Measurements from ENCODE around the gene ALPL. TPM values are rescaled to one million over a fixed set of nuclear protein-coding genes. Genes with fewer than 3 reads are reported as not detected.

Gene ALPL
- polyA plus RNA-seq, 2 of the 4 experiments (the other 2 are of a cell fraction), result 0.06 to 0.31 TPM

GRCh38 chr1:21524220-21524619 lies 15.0 kb downstream of the ALPL start (continued):
- TF ChIP-seq, protein P1, sequence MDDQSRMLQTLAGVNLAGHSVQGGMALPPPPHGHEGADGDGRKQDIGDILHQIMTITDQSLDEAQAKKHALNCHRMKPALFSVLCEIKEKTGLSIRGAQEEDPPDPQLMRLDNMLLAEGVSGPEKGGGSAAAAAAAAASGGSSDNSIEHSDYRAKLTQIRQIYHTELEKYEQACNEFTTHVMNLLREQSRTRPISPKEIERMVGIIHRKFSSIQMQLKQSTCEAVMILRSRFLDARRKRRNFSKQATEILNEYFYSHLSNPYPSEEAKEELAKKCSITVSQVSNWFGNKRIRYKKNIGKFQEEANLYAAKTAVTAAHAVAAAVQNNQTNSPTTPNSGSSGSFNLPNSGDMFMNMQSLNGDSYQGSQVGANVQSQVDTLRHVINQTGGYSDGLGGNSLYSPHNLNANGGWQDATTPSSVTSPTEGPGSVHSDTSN (IDR thresholded peaks at IDR 0.05), result no peak

- no peak for ATAC-seq
- no peak for FAIRE-seq
- Histone ChIP-seq H3K27ac (no peak overlapping the region), H3K9me3 (no peaks in the 10 kb centered on the region), H3K4me3 (no peak overlapping the region), H3K4me2 (no peak overlapping the region), H3K4me1 (no peaks in the 10 kb centered on the region)
- 81% methylated on average over 14 of the region's 14 CpGs for WGBS (ENCODE audit: missing lambda C conversion rate)
- ChIA-PET CTCF (interaction anchor here (0.9 to 1.7 kb wide), 2 partner anchors 10 to 19 kb away, joined by 3 read pairs; no protein-coding TSS in a partner anchor), POLR2A (no interaction called here)
- TF ChIP-seq RFX5 (IDR thresholded peaks at IDR 0.05) (no peak), KDM5A (IDR thresholded peaks at IDR 0.05) (no peak), FOSL2 (IDR thresholded peaks at IDR 0.05) (no peak), FOSL2 (CRISPR knock-in tag; IDR thresholded peaks at IDR 0.05) (no peak), CHD4 (IDR thresholded peaks at IDR 0.05; ENCODE audit: borderline replicate concordance) (no peak), CEBPB (IDR thresholded peaks at IDR 0.05) (no peak), E2F6 (IDR thresholded peaks at IDR 0.05; ENCODE audit: borderline replicate concordance, low read depth) (no peak), CBX8 (IDR thresholded peaks at IDR 0.05) (no peak)
- TF ChIP-seq, protein P2, sequence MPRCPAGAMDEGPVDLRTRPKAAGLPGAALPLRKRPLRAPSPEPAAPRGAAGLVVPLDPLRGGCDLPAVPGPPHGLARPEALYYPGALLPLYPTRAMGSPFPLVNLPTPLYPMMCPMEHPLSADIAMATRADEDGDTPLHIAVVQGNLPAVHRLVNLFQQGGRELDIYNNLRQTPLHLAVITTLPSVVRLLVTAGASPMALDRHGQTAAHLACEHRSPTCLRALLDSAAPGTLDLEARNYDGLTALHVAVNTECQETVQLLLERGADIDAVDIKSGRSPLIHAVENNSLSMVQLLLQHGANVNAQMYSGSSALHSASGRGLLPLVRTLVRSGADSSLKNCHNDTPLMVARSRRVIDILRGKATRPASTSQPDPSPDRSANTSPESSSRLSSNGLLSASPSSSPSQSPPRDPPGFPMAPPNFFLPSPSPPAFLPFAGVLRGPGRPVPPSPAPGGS (IDR thresholded peaks at IDR 0.05), result no peak
- no peak for DNase-seq (ENCODE audit: low read depth in 1 of 2, low spot score in 1 of 2)
Measured at GRCh38 chr1:21524686-21525339, 15.6 kb downstream of the ALPL start.

DNA sequence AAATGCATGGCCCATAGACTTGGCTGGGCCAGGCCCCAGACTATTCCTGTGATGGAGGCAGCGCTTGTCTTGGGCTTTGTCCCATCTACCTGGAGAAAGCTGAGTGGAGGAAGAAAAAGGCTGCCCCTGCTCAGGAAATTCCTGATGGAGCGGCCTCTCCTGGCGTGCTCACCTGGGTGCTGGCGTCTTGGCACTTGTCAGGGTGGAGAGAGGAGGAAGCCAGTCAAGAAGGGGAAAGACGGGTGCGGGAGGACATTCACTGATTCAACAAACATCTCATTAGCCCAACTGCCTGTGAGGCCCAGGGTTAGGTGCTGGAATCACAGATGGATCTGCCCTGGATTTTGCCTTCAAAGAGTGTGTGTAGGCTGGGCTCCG lies 16.1 kb downstream of the ALPL start:
- CTCF ChIA-PET, result interaction anchor here (0.9 kb wide), 1 partner anchor 10 kb away, joined by 3 read pairs; no protein-coding TSS in a partner anchor
- no peak overlapping the region for H3K4me2 ChIP-seq
- FAIRE-seq (no peak), ATAC-seq (no peak), DNase-seq (ENCODE audit: low read depth in 1 of 2, low spot score in 1 of 2) (no peak)
- no peaks in the 10 kb centered on the region for H3K4me1 ChIP-seq
- no peak overlapping the region for H3K27ac ChIP-seq
- POLR2A ChIA-PET, result no interaction called here
- no peak overlapping the region for H3K4me3 ChIP-seq
- 87% methylated on average over 7 of the region's 7 CpGs for WGBS (ENCODE audit: missing lambda C conversion rate)
- no peaks in the 10 kb centered on the region for H3K9me3 ChIP-seq
- TF ChIP-seq, protein P3, sequence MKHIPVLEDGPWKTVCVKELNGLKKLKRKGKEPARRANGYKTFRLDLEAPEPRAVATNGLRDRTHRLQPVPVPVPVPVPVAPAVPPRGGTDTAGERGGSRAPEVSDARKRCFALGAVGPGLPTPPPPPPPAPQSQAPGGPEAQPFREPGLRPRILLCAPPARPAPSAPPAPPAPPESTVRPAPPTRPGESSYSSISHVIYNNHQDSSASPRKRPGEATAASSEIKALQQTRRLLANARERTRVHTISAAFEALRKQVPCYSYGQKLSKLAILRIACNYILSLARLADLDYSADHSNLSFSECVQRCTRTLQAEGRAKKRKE (CRISPR knock-in tag; IDR thresholded peaks at IDR 0.05; ENCODE audit: low read depth), result no peak
- TF ChIP-seq, protein P4, sequence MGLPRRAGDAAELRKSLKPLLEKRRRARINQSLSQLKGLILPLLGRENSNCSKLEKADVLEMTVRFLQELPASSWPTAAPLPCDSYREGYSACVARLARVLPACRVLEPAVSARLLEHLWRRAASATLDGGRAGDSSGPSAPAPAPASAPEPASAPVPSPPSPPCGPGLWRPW (IDR thresholded peaks at IDR 0.05), result no peak
- TF ChIP-seq FOSB (CRISPR knock-in tag; IDR thresholded peaks at IDR 0.05) (no peak), NPAS2 (CRISPR knock-in tag; IDR thresholded peaks at IDR 0.05; ENCODE audit: borderline replicate concordance) (no peak), CHD2 (IDR thresholded peaks at IDR 0.05; ENCODE audit: low read length, partially characterized antibody) (no peak), CBX8 (IDR thresholded peaks at IDR 0.05) (no peak), ESRRA (IDR thresholded peaks at IDR 0.05; ENCODE audit: borderline replicate concordance, low read length) (no peak)

DNA sequence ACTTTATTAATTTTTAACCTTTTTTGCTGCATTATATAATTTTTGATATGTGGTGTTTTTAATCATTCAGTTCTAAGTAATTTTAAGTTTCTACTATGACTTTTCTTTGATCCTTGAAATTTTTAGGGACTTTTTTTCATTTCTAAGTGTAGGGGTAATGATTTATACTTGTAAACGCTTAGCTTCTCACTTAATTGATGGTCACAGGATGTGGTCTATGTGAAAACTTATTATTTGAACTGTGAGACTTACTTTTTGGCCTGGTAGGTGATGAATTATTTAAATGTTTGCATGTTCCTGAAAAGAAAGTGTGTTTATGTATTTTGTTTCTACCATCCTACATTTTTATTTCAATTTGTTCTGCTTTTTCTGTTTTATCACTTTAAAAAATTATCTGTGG lies 17.2 kb downstream of the ALPL start:
- no peak overlapping the region for H3K27ac ChIP-seq
- ChIA-PET POLR2A (no interaction called here), CTCF (interaction anchor here (0.8 to 1.6 kb wide), 2 partner anchors 9 to 17 kb away, joined by 4 read pairs; partner anchors contain the start of gene ALPL)
- no peaks in the 10 kb centered on the region for H3K4me1 ChIP-seq
- H3K4me2 ChIP-seq, result no peak overlapping the region
- ATAC-seq (no peak), FAIRE-seq (no peak), DNase-seq (ENCODE audit: low read depth in 1 of 2, low spot score in 1 of 2) (no peak)
- TF ChIP-seq NR3C1 (IDR thresholded peaks at IDR 0.05), result no peak
- TF ChIP-seq EHMT2 (IDR thresholded peaks at IDR 0.05; ENCODE audit: low read depth), result no peak
- no peak for TF ChIP-seq SMC3 (IDR thresholded peaks at IDR 0.05)
- no peak for TF ChIP-seq KDM1A (IDR thresholded peaks at IDR 0.05; ENCODE audit: low read depth)
- no peak for TF ChIP-seq FOSL2 (IDR thresholded peaks at IDR 0.05)
- no peak for TF ChIP-seq FOSL2 (CRISPR knock-in tag; IDR thresholded peaks at IDR 0.05)
- TF ChIP-seq EP300 (IDR thresholded peaks at IDR 0.05), result no peak
- TF ChIP-seq, protein P2 (IDR thresholded peaks at IDR 0.05), result no peak
- no peak for TF ChIP-seq PHF8 (IDR thresholded peaks at IDR 0.05; ENCODE audit: borderline replicate concordance, low read depth)
- TF ChIP-seq RARB (CRISPR knock-in tag; IDR thresholded peaks at IDR 0.05), result no peak
- TF ChIP-seq FOXS1 (CRISPR knock-in tag; IDR thresholded peaks at IDR 0.05), result no peak
- no peak for TF ChIP-seq ZSCAN20 (CRISPR knock-in tag; IDR thresholded peaks at IDR 0.05)
- no peak for TF ChIP-seq ZNF302 (CRISPR knock-in tag; IDR thresholded peaks at IDR 0.05)
- TF ChIP-seq NFE2L2 (conservative IDR thresholded peaks at IDR 0.05; ENCODE audit: low read length), result no peak
- no peak for TF ChIP-seq TFCP2L1 (CRISPR knock-in tag; IDR thresholded peaks at IDR 0.05)
- H3K4me3 ChIP-seq, result no peak overlapping the region
- no peaks in the 10 kb centered on the region for H3K9me3 ChIP-seq
- WGBS (ENCODE audit: missing lambda C conversion rate), result 85% methylated on average over 1 of the region's 1 CpG

Data from A549 (cell line).